Mesenteric fat pad (tissue), 1 donor: ENCODE data around the gene OR4D1. TPM values are rescaled to one million over a fixed set of nuclear protein-coding genes. Genes with fewer than 3 reads are reported as not detected.

Source experiments
- DNase-seq: peaks from one replicate; pipeline ENCODE4 v3.0.0-alpha.2; 2020; ENCODE audit warnings: low spot score
- total RNA-seq: library from RNA; stranded (reverse); fragmentation: NEBNext Ultra II Directional; extraction: Animal tissue kit (Norgen Biotek cat#: 25700); gene quantifications from one replicate; pipeline ENCODE4 v1.2.1, GENCODE V29; 2021
- donor health status: DM: yes; HTN: yes; CAD: no.

OR4D1 gene
- total RNA-seq, 1 donor from 2014 or later: not detected

- no peak for DNase-seq
Measured at GRCh38 chr17:58193641-58194255, 45.6 kb downstream of the OR4D1 start.

- DNase-seq: no peak
Measured at GRCh38 chr17:58195518-58196123, 47.4 kb downstream of the OR4D1 start.

- DNase-seq: no peak
Measured at GRCh38 chr17:58196610-58197009, 48.4 kb downstream of the OR4D1 start.

GRCh38 chr17:58200024-58200633 lies 51.9 kb downstream of the OR4D1 start:
- no peak for DNase-seq

GRCh38 chr17:58202859-58203258 lies 54.7 kb downstream of the OR4D1 start:
- no peak for DNase-seq

GRCh38 chr17:58204796-58205195 lies 56.6 kb downstream of the OR4D1 start:
- no peak for DNase-seq

GRCh38 chr17:58205936-58206335 lies 57.8 kb downstream of the OR4D1 start:
- DNase-seq: no peak

GRCh38 chr17:58207451-58207850 lies 59.3 kb downstream of the OR4D1 start:
- DNase-seq: no peak

- DNase-seq: no peak
Measured at GRCh38 chr17:58208344-58208743, 60.2 kb downstream of the OR4D1 start.

Other genes starting within 250 kb of the OR4D1 start
- gene CUEDC1, start 193.0 kb upstream of the OR4D1 start, total RNA-seq: 34.1 TPM
- 42.7 TPM for gene VEZF1, start 160.1 kb upstream of the OR4D1 start, total RNA-seq
- gene SRSF1, start 141.1 kb upstream of the OR4D1 start, total RNA-seq: 167 TPM
- gene DYNLL2, start 65.0 kb upstream of the OR4D1 start, total RNA-seq: 32.2 TPM
- gene OR4D2, start 18.6 kb downstream of the OR4D1 start, total RNA-seq: not detected
- gene EPX, start 44.3 kb downstream of the OR4D1 start, total RNA-seq: not detected
- 9.6 TPM for gene MKS1, start 70.9 kb downstream of the OR4D1 start, total RNA-seq
- not detected for gene LPO, start 90.2 kb downstream of the OR4D1 start, total RNA-seq
- gene MPO, start 132.6 kb downstream of the OR4D1 start, total RNA-seq: 0.35 TPM
- 1.3 TPM for gene TSPOAP1, start 180.4 kb downstream of the OR4D1 start, total RNA-seq
- gene SUPT4H1, start 203.8 kb downstream of the OR4D1 start, total RNA-seq: 61.9 TPM